GM12874 (cell line): ENCODE data around the gene CCL1.
A peak's percentile ranks its signal among the peaks of the same experiment; 100 is the strongest.

ENCODE experiments used
- CTCF ChIP-seq: IDR thresholded peaks from 2 replicates; pipeline ENCODE4 v1.5.1; 2011; ENCODE audit warnings: low read depth, mild to moderate bottlenecking, control low read depth, low read length, moderate library complexity; ENCODE audit not compliant: insufficient read depth

Gene CCL1

GRCh38 chr17:34367486-34368195 is 4.6 kb upstream of the CCL1 start:
- TF ChIP-seq CTCF, result no peak

DNA sequence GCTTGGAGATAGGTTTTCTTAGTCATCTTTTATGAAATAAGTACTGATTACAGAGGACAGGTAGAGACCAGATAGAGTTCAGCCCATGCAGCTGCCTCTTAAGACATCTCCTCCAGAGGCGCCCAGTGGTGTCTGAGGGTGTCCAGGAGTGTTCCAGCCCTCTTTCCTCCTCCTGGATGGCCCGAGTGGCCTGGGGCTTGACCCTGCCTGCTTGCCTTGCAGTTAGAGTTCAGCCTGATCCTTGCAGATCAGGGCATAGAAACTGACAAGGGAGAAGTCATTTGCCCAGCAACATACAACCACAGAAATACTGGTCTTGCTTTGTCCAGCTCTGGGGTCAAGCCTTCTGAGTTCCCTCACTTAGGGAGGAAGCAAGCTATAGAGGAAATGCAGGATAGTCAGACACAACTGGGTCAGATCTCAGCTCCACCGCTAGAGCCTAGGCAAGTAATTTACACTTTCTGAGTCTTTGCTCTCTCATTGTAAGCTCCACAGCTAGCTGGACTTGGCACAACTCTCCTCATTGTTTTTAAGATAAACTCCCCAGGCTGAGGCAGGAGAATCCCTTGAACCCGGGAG is 3.6 kb upstream of the CCL1 start:
- no peak for TF ChIP-seq CTCF

GRCh38 chr17:34366010-34366409 is 3.0 kb upstream of the CCL1 start:
- TF ChIP-seq CTCF, result no peak

DNA sequence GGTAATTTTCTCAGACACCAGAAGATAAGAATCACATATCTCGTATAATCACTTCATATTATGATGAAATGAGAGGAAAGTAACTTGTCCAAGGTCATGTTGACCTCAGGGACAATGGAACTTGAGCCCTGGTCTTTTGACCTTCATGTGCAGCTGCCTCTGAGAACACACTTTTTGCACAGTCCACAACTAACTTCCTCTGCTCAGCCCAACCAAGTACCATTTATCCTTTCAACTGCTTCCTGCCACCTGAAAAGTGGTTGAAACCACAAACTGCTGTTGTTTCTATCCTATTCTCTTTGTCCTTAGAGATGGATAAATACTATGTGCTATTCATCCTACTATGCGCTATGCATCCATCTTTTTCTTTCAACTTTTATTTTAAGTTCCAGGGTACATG is 2.3 kb upstream of the CCL1 start:
- no peak for TF ChIP-seq CTCF

DNA sequence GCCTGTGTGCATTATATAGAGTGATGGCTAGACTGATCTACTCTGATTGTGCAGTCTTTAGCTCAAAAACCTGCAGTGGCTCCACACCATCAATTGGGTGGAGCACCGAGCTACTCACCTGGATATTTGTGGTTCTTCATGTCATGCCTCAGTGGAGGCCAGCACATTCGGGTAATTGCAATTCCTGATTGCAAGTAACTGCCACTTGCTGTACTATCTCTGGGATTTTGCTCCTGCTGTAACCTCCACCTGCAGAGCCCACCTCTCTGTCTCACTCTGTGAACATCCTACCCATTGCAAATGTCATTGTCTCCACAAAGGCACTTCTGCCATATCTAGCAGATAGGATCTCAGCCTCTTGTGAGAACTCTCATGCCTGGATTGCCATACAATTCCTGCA is 1.7 kb upstream of the CCL1 start:
- no peak for TF ChIP-seq CTCF

DNA sequence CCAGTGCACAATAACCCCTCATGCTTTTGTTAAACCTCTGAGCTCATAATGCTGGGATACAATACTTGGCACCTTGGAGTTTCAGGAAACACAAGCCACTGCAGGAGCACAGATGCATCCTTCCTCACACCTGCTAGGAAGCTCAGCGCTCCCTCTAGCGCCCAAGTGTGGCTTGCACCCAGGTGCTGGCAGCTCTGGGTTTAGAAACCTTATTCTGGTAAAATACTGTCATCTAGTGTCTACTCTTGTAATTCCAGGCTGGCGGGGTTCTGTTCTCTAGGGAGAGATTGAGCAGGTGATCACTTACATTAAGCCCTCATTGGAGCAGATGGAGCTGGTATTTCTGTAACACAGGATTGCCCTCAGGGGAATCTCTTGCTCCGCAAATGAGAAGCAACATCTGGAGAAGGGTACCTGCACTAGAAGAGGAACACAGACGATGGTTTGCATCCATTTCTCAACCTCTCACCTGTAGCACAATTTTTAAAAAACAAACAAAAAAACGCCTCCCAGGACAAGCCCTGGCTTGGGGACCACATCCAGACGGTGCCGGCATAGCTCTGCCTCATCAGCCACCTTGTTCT is 1.5 kb downstream of the CCL1 start:
- peak; percentile 97 for TF ChIP-seq CTCF

DNA sequence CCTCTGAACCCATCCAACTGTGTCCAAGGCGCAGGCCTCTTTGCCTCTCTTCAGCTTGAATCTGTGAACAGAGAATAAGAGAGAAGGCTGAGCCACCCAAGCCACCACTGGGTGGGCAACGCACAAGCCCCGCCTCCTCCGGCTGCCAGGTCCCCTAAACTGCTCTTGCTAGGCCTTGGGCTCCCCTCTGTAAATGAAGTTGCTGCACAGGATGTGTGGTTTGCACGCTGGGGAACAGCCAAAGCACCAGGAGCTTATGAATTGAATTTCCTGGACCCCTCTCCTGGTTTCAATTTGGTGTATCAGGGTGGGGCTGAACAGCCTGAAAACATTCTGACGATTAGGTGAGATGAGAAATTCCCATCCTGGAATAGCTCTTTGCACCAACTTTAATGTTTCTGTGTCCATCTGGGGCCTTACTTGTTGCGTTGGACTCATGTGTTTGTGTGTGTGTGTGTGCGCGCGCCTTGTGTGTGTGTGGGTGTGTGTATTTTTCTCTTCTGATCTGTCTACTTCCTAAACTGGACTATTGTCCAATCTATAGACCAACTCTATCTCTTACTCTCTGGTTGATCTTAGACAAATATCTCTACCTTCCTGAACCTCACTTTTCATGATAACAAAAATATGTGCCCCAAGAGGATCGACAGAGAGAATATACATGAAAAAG is 2.3 kb downstream of the CCL1 start:
- no peak for TF ChIP-seq CTCF
